DMS153 treated with DMSO at 0.1 percent for 48 hours (cell line): ENCODE data around the gene ADTRP.
"Not testable (repeated sequence)": the region's sequence is repeated elsewhere in the genome, so short reads cannot be mapped to it uniquely, and the experiment has no call there.

Experiments
- DNase-seq: peaks from one replicate; lab custom pipeline; 2025; ENCODE audit not compliant: unreplicated experiment; lab: John Stamatoyannopoulos, UW

The ADTRP gene

DNA sequence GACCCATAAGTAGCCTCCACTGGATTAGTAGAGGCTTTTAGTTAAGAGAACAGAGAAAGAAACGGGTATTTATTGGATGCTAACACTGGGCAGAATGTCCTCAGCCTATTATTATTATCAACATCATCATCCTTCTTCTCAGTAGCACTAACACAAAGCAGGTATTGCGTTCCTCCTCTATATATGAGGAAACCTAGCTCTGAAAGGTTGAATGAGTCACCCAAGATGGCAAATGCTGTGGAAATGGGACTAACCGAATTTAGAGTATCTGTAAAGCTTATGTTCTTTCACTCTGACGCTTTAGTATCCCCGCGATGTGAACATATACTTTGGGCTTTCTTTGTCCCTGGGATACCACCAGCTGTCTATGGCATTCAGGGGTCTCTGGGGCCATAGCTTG is 77.0 kb downstream of the ADTRP start:
- no peak for DNase-seq

DNA sequence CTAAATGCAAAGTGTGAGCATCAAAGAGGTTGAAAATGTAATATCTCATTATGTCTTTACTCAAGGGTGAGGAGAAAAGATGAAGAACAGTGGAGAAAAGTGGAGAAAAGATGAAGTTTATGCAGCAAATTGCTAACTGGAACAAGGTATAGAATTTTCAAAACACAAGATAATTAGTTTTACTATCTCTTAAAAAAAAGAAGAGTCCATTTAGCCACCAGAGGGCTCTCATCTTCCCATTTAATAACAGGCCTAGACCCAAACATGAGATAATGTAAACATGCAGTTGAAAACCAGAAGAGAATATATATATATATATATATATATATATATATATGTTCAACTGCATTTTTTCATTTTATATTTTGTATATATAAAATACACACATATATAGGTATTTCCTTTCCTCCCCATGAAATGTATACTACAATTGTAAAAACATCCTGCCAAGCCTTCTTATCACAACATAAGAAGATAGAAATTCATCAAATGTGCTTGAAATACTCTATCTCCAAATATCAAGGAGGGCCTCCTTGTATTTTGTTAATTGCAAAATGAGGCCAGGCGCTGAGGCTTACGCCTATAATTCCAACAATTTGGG is 78.4 kb downstream of the ADTRP start:
- DNase-seq = peak; percentile 6

DNA sequence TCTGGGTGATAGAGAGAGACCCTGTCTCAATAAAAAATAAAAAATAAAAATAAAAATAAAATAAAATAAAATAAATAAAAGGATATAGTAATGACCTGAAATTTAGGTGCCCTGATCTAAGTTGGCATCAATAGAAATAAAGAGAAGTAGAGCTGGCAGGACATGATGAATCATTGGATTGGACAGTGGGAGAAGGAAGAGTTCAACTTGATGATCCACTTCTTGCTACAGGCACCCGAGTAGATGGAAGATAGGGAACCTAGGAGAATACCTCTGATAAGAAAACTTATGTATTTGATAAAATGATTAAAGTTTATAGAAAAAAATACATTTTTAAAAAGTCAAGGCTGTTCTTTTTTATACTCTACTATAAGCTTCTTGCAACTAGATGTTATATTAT is 79.0 kb downstream of the ADTRP start:
- no peak for DNase-seq

DNA sequence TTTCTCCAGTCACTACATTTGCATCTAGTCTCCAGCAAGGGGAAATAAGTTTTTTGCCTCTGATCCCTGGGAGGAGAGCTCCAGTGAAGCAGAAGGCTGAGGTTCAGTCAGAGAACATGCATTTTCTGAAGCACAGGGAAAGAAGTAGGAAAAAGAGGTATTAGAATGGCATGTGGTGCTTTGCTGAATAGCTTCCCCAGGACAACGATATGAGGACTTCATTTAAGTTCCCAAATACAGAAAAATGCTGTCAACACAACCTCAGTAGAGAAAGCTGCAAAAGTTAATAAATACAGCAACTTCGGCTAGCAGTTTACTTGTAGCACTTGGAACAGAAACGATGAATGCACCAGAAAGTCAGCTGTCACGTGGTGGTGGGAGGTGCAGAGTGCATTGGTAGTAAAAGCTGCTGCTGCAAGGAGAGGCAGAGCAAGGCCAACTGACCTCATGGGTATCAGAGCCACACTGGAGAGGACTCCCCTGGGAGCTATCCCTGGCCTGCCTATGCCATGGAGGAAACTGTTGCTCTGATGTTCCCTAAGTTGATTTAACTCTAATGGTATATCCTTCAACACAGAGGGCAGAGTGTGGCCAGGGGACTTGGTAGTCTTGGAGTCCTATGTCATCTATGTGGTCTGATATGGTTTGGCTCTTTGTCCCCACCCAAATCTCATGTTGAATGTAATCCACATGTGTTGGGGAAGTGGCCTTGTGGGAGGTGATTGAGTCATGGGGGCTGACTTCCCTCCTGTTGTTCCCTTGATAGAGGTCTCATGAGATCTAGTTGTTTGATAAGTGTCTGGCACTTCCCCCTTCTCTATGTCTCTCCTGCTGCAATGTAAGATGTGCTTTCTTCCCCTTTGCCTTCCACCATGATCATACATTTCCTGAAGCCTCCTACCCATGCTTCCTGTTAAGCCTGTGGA is 85.9 kb downstream of the ADTRP start:
- no peak for DNase-seq

DNA sequence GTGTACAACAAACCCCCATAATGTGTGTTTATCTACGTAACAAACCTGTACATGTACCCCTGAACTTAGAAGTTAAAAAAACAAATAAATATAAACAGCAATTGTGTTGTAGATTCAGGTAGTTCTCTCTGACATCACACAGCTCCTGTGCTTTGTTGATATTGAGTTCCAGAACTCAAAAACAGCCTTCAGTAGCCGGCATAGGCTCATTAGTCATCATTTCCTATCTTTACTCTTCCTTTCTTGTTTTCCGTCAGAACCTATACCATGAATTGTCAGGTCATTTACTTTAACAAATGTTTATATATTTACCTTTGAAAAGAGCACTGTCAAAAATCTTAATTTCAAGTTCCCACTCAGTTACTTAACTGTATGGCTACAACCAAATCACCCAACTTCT is 88.8 kb downstream of the ADTRP start:
- DNase-seq = no peak

DNA sequence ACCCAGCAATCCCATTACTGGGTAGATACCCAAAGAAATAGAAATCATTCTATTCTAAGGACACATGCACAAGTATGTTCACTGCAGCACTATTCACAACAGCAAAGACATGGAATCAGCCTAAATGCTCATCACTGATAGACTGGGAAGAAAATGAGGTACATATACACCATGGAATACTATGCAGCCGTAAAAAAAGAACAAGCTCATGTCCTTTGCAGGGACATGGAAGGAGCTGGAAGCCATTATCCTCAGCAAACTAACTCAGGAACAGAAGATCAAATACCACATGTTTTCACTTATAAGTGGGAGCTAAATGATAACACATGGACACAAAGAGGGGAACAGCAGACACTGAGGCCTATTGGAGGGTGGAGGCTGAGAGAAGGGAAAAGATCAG is 89.2 kb downstream of the ADTRP start:
- not testable (repeated sequence) for DNase-seq

DNA sequence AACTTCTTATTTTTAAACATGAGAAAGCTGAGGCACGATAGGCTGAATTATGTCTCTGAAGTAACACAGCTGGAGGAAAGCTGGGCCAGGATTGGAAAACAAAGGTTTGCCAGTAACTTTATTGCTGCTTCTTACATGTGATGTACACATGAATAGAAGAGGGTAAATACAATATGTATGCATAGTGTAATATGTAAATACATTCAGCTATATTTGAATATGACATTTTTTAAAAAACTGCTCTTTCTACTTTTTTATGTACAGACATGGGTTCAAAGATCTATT is 90.2 kb downstream of the ADTRP start:
- DNase-seq = no peak

DNA sequence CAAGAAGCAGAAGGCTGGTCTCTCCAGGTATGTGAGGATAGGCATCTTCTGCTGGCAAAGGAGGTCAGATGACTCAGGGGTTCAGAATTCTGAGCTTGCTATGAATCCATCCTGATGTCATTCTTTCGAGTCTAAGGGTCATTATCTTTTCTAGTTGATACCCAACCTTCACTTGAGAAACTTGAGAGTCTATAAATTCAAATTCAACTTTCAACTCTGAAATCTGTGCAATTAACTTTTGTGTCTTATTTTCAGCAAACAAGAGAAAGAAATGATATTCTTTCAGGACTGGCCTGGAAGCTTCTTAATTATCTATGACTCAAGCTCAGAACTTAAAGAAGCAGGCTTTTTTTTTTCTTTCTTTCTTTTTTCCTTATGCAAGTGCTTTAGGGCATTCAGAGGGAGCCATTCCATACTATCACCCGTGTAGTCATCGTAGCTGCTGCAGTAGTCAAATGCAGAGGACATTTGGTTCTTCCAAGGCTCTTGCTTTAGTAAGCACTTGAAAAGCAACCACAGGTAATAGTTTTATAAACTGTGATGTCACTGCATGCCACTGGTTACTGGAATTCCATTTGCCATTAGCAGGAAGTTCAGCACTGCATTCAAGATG is 93.0 kb downstream of the ADTRP start:
- DNase-seq = no peak

DNA sequence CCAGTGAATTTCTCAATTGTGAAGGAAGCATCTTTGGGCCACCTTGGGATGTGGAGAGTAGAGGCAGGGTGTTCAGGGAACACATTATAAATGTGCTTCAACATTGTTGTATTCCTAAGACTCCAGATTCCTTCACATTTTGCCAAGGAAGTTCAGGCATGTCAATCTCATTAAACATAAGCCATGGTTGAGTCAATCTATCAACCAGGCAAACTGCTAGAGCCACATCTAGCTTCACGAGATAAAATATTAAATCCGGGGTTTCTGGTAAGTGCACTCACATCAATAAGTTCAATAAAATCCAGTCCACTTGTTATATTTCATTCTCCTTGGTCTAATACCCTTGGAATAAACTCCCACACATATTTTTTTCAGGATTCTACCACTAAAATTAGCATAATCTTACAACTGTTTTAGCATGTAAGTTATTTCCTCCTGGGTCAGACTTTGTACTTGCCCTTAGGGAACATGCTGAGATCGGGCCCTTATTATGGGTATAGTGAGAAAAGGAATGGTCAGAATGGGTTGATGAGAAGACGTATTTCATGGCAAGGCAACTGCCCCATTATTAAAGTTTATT is 93.6 kb downstream of the ADTRP start:
- no peak for DNase-seq

DNA sequence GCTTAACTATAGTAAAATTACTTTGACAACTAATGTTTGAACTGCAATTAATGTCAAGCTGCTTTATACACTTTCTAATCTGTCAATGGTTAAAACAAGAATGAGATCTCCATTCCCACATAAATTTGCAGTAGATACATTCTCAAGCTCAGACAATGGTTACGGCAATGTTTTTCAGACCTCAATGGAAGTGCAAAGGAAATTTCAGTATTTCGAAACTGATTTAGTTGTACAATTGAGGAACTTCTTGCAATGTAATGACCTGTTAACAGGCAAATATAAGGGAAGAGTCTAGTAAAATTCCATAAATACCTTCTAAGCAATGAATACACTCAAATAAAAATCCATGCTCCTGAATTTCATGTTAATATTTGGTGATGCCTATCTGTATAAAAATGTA is 94.7 kb downstream of the ADTRP start:
- DNase-seq = no peak

DNA sequence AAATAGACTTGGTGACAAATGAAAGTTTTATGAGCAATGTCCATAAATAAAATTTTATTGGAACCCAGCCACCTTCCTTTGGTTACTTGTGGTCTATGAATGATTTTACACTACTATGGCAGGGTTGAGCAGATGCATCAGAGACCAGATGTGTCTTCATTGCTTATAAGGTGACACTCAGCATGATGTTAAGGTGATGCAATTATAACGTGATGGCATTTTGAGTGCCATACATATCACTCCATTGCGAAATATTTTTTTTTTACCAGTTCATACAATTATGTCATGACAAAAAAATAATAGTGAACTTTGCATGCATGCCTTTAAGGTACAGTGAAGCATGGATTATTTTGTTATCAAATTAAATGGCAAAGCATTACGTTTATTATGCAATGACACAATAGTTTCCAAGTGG is 96.0 kb downstream of the ADTRP start:
- DNase-seq = no peak

DNA sequence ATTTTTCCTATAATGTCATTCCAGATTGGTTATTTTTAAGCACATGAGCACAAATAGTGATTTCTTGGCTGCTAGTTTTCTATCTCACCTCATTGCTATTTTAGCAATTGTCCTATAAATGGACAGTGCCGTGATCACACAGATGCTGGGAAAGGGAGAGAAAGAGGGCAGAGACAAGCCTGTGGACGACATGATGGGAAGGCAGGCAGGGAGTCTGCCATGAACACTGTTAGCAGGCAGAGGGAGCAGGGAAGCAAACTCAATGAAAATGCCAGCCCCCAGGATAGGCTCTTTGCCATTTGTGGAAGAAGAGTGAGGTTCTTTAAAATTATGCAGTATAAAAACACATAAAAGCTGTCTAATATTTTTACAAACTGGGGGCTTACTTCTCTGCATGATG is 96.8 kb downstream of the ADTRP start:
- no peak for DNase-seq

DNA sequence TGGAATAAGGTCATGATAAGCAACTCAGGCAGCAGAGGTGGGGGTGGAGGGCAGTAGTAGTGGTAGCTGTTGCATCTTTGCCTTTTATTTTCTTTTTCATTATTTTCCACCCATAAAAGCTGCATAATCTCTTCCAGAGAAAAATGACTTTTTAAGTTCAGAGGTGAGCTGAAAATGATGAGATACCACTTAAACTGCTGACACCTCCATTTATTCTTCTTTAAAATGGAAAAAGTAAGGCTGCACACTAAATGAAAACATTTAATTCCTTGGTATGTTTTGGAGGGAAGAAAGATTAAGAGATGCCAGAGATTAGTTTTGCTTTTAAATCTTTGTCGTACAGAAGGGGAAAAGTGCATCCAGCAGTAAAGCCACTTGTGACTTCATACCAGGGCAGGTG is 97.2 kb downstream of the ADTRP start:
- no peak for DNase-seq

DNA sequence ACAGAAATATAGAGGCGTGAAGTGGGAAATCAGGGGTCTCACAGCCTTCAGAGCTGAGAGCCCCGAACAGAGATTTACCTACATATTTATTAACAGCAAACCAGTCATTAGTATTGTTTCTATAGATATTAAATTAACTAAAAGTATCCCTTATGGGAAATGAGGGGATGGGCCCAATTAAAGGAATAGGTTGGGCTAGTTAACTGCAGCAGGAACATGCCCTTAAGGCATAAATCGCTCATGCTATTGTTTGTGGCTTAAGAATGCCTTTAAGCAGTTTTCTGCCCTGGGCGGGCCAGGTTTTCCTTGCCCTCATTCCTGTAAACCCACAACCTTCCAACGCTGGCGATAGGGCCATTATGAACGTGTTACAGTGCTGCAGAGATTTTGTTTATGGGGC is 98.1 kb downstream of the ADTRP start:
- DNase-seq = not testable (repeated sequence)

DNA sequence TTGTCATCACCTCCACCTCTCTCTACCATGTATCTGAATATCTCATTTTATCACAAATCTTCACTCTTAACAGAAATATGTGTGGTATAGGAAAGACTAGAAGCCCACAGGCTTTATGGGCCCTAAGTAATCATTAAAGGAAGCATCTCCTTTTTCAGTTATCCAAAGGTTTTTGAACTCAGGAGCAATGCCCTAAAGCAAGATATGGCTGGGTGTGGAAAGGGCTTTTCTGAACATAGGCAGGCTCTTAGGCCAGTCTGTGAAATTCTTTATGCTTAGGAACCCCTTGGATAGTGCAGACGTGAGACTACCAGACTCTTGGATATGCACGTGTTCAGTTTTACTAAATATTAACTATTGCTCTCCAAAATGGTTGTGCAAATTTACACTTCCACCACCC is 99.5 kb downstream of the ADTRP start:
- no peak for DNase-seq

DNA sequence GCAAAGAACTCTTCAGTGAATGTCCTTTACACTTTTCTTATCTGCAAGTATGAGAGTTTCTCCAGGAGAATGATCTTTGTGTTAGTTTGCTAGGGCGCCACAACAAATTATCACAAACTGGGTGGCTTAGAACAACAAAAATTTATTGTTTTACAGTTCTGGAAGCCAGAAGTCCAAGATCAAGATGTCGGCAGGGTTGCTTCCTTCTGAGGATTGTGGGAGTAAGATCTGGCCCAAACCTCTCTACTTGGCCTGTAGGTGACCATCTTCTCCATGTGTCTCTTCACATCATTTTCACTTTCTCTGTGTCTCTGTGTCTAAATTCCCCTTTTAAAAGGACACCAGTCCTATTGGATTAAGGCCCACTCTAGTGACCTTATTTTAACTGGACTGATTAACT is 103.0 kb downstream of the ADTRP start:
- DNase-seq = no peak

DNA sequence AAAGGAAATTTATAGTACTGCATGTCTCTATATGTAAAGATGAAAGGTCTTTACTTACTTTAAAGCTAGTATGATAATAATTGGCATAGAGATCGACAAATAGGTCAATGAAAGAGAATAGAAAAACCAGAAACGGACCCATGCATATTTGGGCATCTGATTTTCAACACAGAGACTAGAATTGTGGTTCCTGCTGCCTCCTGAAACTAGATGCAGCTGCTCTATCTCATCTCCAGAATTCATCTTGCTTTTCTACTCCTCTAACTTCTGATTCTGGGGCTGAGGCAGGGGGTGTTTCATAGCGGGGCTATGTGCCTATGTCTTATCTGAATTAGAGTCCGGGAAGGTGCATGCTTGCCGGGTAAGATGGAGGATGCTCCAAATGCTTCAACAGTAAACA is 105.9 kb downstream of the ADTRP start:
- DNase-seq = no peak

DNA sequence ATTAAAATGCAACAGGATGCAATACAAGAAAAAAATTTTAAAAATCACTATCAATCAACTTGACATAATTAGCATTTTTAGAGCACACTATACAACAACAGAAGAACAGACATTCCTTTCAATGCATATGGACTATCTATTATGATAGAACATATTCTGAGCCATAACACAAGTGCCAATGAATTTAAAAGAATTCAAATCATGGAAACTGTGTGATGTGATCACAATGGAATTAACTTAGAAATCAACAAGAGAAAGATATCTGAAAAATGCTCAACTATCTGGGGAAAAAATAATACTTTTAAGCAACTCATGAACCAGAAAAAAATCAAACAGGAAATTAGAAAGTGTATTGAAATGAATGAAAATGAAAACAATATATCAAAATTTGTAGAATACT is 106.3 kb downstream of the ADTRP start:
- no peak for DNase-seq

DNA sequence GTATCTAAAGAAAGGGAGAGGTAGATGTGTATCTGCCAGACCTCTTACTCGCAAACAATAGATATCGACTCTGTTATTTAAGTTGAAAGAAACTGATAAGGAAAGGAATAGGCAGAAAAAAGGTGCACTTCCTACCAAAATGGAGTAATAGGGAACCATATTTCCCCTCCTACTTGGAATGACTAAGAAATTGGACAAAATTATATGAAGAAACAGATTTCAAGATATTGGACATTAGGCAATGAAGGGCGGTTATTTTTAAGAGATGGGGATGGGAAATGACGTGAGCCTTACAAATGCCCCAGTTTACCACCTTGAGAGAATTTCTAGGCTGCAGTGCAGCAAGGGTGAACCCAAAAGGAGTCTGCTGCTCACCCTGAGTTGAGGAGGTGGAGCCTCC is 108.9 kb downstream of the ADTRP start:
- no peak for DNase-seq

DNA sequence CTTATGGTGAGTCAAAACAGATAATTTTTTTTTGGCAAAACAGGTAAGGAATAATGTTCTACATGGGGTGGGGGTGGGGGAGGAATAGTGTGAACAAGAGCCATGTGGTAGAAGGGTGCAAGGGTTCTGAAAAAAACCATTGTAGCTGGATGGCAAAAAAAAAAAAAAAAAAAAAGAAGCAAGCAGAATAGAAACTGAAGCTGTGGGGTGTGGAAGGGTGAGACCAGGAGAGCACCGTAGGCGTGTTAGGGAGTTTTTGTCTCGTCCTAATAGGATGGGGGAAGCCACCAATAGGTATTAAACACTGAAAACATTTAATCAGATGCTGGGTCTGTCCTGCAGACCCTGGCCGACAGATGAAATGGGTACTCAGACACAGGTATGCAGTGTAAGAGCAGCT is 110.1 kb downstream of the ADTRP start:
- DNase-seq = no peak

DNA sequence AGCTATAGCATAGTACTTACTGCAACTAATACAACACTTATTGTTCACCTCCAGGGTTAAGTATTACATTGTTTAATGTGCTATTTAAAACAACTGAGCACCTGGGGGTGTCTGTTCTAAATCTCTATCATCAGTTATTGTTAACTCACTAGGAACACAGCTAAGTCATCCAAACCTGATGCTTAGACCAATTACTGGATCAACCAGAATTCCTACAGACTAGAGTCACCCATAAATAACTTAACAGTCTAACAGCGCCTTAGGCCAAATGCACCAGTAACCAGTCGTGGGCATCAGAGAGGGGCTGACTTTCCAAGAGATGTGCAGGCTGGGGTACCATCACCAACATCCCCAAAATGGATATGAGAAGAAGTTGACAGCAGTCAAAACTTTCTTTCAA is 110.7 kb downstream of the ADTRP start:
- DNase-seq = no peak
